HCT116 (cell line): ENCODE data around the gene TUBD1. TPM values are rescaled to one million over a fixed set of nuclear protein-coding genes. Genes with fewer than 3 reads are reported as not detected.

Source experiments
- ATAC-seq: fragments of 200-7000 bp; cut with Tn5 transposase; 2 replicates; pipeline ENCODE4 v1.9.1; 2020; ENCODE audit warnings: mild to moderate bottlenecking, moderate library complexity
- Bru-seq: library from RNA; stranded (reverse); fragments of 400-500 nt; gene quantifications from one replicate; lab custom pipeline; 2021; lab: Mats Ljungman, UMichigan
- BruChase-seq, 2 experiments: library from RNA; stranded (reverse); fragments of 400-500 nt; gene quantifications; one replicate each; lab custom pipeline; 2021; lab: Mats Ljungman, UMichigan
- BruUV-seq: library from RNA; stranded (reverse); fragments of 400-500 nt; replicated peaks from 2 replicates; lab custom pipeline; 2021; lab: Mats Ljungman, UMichigan
- CTCF ChIA-PET: fragments of 300-600 bp; sonication (Branson Sonifier 250); formaldehyde crosslinking; loops from one replicate; lab custom pipeline; 2021; ENCODE audit warnings: antibody characterized with exemption; lab: Charles Lee
- POLR2A ChIA-PET: fragments of 300-600, 350-600 bp; sonication (Branson Sonifier 250); formaldehyde crosslinking; loops from one replicate; lab custom pipeline; 2021; ENCODE audit warnings: antibody characterized with exemption; lab: Charles Lee
- RAD21 ChIA-PET, 2 experiments: fragments of 300-600 bp; sonication (Branson Sonifier 250); formaldehyde crosslinking; loops; one replicate each; lab custom pipeline; 2023; ENCODE audit warnings: low total read pairs in 2 of 2; ENCODE audit not compliant: uncharacterized antibody in 2 of 2, unreplicated experiment in 2 of 2, low non-redundant PET in 1 of 2; lab: Charles Lee
- DNase-seq: peaks from one replicate; pipeline ENCODE4 v3.0.0-alpha.2; 2010; ENCODE audit warnings: low read depth, low spot score
- H2AFZ ChIP-seq: fragments of 200-600 bp; shearing (Covaris generic), sonication (generic); 2 replicates; pipeline ENCODE4 v1.6.1; 2017; ENCODE audit warnings: low read depth, mixed run types, mixed read lengths, antibody characterized with exemption, low read length; ENCODE audit not compliant: poor library complexity, severe bottlenecking
- H3K27ac ChIP-seq: 2 replicates; pipeline ENCODE4 v1.5.1; 2012; ENCODE audit warnings: low read depth, low read length
- H3K27me3 ChIP-seq: fragments of 200-600 bp; sonication (generic); 2 replicates; pipeline ENCODE4 v1.6.1; 2016; ENCODE audit warnings: mixed run types, low read length, mixed read lengths; ENCODE audit not compliant: insufficient read depth
- H3K36me3 ChIP-seq, 2 experiments: fragments of 200-500 bp in 1 of 2; fragments of 200-600 bp in 1 of 2; sonication (Bioruptor generic) in 1 of 2; sonication (generic) in 1 of 2; 2 replicates each; pipeline versions ENCODE4 v1.5.1 to v1.6.1; 2014 to 2016; ENCODE audit warnings: low read length in 2 of 2, inconsistent platforms in 1 of 2, mixed read lengths in 1 of 2, mixed run types in 1 of 2; ENCODE audit not compliant: insufficient read depth in 2 of 2, control insufficient read depth in 1 of 2
- H3K4me1 ChIP-seq, 2 experiments: fragments of 200-600 bp in 1 of 2; sonication (generic) in 1 of 2; 2 replicates each; pipeline versions ENCODE4 v1.5.1 to v1.6.1; 2012 to 2017; ENCODE audit warnings: low read length in 2 of 2, inconsistent platforms in 1 of 2, mild to moderate bottlenecking in 1 of 2, mixed read lengths in 1 of 2, mixed run types in 1 of 2, moderate library complexity in 1 of 2; ENCODE audit not compliant: insufficient read depth in 2 of 2, control insufficient read depth in 1 of 2
- H3K4me2 ChIP-seq: fragments of 200-600 bp; sonication (generic); 2 replicates; pipeline ENCODE4 v1.6.1; 2017; ENCODE audit warnings: mixed run types, low read length, mixed read lengths
- H3K4me3 ChIP-seq, 2 experiments: fragments of 200-600 bp in 1 of 2; sonication (generic) in 1 of 2; replicated peaks in 1 of 2; 2 replicates each; pipeline ENCODE4 v1.5.1; 2011 to 2016; ENCODE audit warnings: low read length in 2 of 2, control low read depth in 1 of 2, low read depth in 1 of 2, mild to moderate bottlenecking in 1 of 2, mixed read lengths in 1 of 2, mixed run types in 1 of 2
- H3K79me2 ChIP-seq: fragments of 200-600 bp; sonication (generic); 2 replicates; pipeline ENCODE4 v1.6.1; 2017; ENCODE audit warnings: mild to moderate bottlenecking, mixed run types, low read length, moderate library complexity, mixed read lengths; ENCODE audit not compliant: insufficient read depth
- H3K9ac ChIP-seq: fragments of 200-600 bp; sonication (generic); 2 replicates; pipeline ENCODE4 v1.6.1; 2016; ENCODE audit warnings: low read length, mixed read lengths
- H3K9me2 ChIP-seq: fragments of 200-600 bp; sonication (generic), shearing (Covaris generic); 2 replicates; pipeline ENCODE4 v1.6.1; 2017; ENCODE audit warnings: mixed run types, mild to moderate bottlenecking, moderate library complexity; ENCODE audit not compliant: insufficient read depth
- H3K9me3 ChIP-seq, 2 experiments: fragments of 200-500 bp in 1 of 2; fragments of 200-600 bp in 1 of 2; sonication (Bioruptor generic) in 1 of 2; sonication (generic) in 1 of 2; 2 replicates each; pipeline ENCODE4 v1.6.1; 2014 to 2017; ENCODE audit warnings: low read length in 2 of 2, mixed read lengths in 2 of 2, inconsistent platforms in 1 of 2, low read depth in 1 of 2, mild to moderate bottlenecking in 1 of 2, mixed run types in 1 of 2, moderate library complexity in 1 of 2; ENCODE audit not compliant: control insufficient read depth in 1 of 2, insufficient read depth in 1 of 2
- H4K20me1 ChIP-seq: fragments of 200-600 bp; sonication (generic), shearing (Covaris generic); 2 replicates; pipeline ENCODE4 v1.6.1; 2017; ENCODE audit warnings: mixed run types, mild to moderate bottlenecking, moderate library complexity; ENCODE audit not compliant: insufficient read depth
- EGR1 ChIP-seq: IDR thresholded peaks from 2 replicates; pipeline ENCODE4 v1.6.1; 2012; ENCODE audit warnings: low read depth
- EZH2 ChIP-seq: fragments of 200-600 bp; sonication (generic); IDR thresholded peaks from 2 replicates; pipeline ENCODE4 v1.6.1; 2017; ENCODE audit warnings: antibody characterized with exemption, mixed run types
- POLR2A ChIP-seq: IDR thresholded peaks from 2 replicates; pipeline ENCODE4 v1.7.0; 2011; ENCODE audit warnings: borderline replicate concordance; ENCODE audit not compliant: insufficient read depth, insufficient read length; ENCODE audit errors: extremely low read depth
- POLR2AphosphoS5 ChIP-seq: IDR thresholded peaks from 2 replicates; pipeline ENCODE4 v1.6.1; 2011; ENCODE audit warnings: mild to moderate bottlenecking, low read depth, low read length, moderate library complexity
- SIN3A ChIP-seq: IDR thresholded peaks from 2 replicates; pipeline ENCODE4 v1.6.1; 2012; ENCODE audit warnings: low read depth
- TCF7L2 ChIP-seq: IDR thresholded peaks from 2 replicates; pipeline ENCODE4 v1.7.0; 2011; ENCODE audit warnings: borderline replicate concordance, inconsistent platforms; ENCODE audit not compliant: insufficient read depth, insufficient read length; ENCODE audit errors: extremely low read depth
- YY1 ChIP-seq: IDR thresholded peaks from 2 replicates; pipeline ENCODE4 v1.6.1; 2011; ENCODE audit warnings: low read length, low read depth, moderate library complexity, mild to moderate bottlenecking; ENCODE audit not compliant: insufficient replicate concordance; ENCODE audit errors: extremely low read depth
- ZFX ChIP-seq: fragments of 450-650 bp; IDR thresholded peaks from 2 replicates; pipeline ENCODE4 v1.6.1; 2017
- intact Hi-C: fragments of 100-400 bp; cut with micrococcal nuclease; formaldehyde crosslinking; loops from 2 replicates; pipeline ENCODE4 v1.10.0; 2022
- long read RNA-seq: library from polyadenylated mRNA; unstranded; transcript quantifications from one replicate; pipeline ENCODE4 v2.0.0, GENCODE V29; 2021; ENCODE audit not compliant: unreplicated experiment
- polyA plus RNA-seq: library from polyadenylated mRNA; unstranded; fragments of >200 nt; gene quantifications from 2 replicates; pipeline ENCODE4 v1.2.1, GENCODE V29; 2012; ENCODE audit warnings: missing spikeins
- total RNA-seq: library from RNA; stranded (reverse); gene quantifications from one replicate; pipeline ENCODE4 v1.2.1, GENCODE V29; 2021; ENCODE audit not compliant: unreplicated experiment
- TF ChIP-seq, protein P1 (sequence below): IDR thresholded peaks from 2 replicates; pipeline ENCODE4 v1.6.1; 2012

Gene TUBD1
- total RNA-seq: 13.0 TPM
- polyA plus RNA-seq: 7.9 and 11.9 TPM in 2 replicates
- percentile 72 among the genes with signal in this experiment for Bru-seq, nascent RNA
- percentile 57 among the genes with signal in this experiment for BruChase-seq, experiment 1, labeled RNA remaining after a 6-hour chase
- BruChase-seq, experiment 2, labeled RNA remaining after a 2-hour chase: percentile 70 among the genes with signal in this experiment
- long read RNA-seq, transcript TUBD1-201 (9 exons, 2,490 nt): major isoform, 6 of 17 reads
- long read RNA-seq, partial matches to known transcripts: 0 of 17 reads
- long read RNA-seq, other reads (novel, unspliced or antisense): 9 of 17 reads

- H3K4me2 ChIP-seq: peak within 1 kb of the TSS; percentile 84
- no peaks in the 10 kb centered on the region for H3K9me3 ChIP-seq
- BruUV-seq: no TSS peak
- ATAC-seq: peak; percentile 96
- intact Hi-C loops: no loop called here
- ChIA-PET CTCF (interaction anchor here (1.0 to 2.9 kb wide), 2 partner anchors 21 to 34 kb away, joined by 3 to 15 read pairs; no protein-coding TSS in a partner anchor), POLR2A (interaction anchor here (1.4 to 1.5 kb wide), 2 partner anchors 21 to 35 kb away, joined by 3 to 4 read pairs; no protein-coding TSS in a partner anchor), RAD21 (no interaction called here)
- H3K4me1 ChIP-seq: peaks cover 13 to 30% of the 10 kb centered on the region in 2 experiments
- peak; percentile 100 for DNase-seq
- peaks cover 5% of the 10 kb centered on the region; the same call in 1 of the 2 replicates for H4K20me1 ChIP-seq
- no peaks in the 10 kb centered on the region for H3K9me2 ChIP-seq
- H3K36me3 ChIP-seq: peaks cover 5 to 10% of the 10 kb centered on the region in 2 experiments; a peak in 2 of 4 replicates
- H3K9ac ChIP-seq: peak within 1 kb of the TSS; percentile 87
- peak within 1 kb of the TSS; percentile 27 for H2AFZ ChIP-seq
- peaks cover 80% of the 10 kb centered on the region for H3K79me2 ChIP-seq
- H3K27me3 ChIP-seq: no peaks in the 10 kb centered on the region
- H3K4me3 ChIP-seq: peak within 1 kb of the TSS; percentile 83 to 84
- TF ChIP-seq POLR2A (peak; percentile 97), POLR2AphosphoS5 (peak; percentile 95), EZH2 (no peak), YY1 (peak; percentile 95), TCF7L2 (peak; percentile 54), ZFX (peak; percentile 99), EGR1 (no peak), SIN3A (0 out of 2 replicates have a peak, but pooled peaks have one; percentile 61)
- TF ChIP-seq, protein P1, sequence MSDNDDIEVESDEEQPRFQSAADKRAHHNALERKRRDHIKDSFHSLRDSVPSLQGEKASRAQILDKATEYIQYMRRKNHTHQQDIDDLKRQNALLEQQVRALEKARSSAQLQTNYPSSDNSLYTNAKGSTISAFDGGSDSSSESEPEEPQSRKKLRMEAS: peak; percentile 90; the same call in 1 of the 2 replicates
- H3K27ac ChIP-seq: peak within 1 kb of the TSS; percentile 73
Observed at GRCh38 chr17:59892924-59893675, at the start of gene TUBD1, which contains the start of gene RPS6KB1. Gene TUBD1, minus strand, starts transcription at chr17:59892943. Its CDS starts 1,941 bp downstream, at chr17:59891002. Gene RPS6KB1, plus strand, starts transcription at chr17:59893121. Its CDS starts 64 bp downstream, at chr17:59893185.
